AG08395 (cell line): ENCODE measurements around the gene CNOT3.
"Not testable (repeated sequence)": the region's sequence is repeated elsewhere in the genome, so short reads cannot be mapped to it uniquely, and the experiment has no call there.

Experiments
- DNase-seq: peaks from one replicate; pipeline ENCODE4 v3.0.0; 2012; ENCODE audit warnings: mixed read lengths, low spot score

CNOT3 gene

GRCh38 chr19:54191811-54192453 lies 54.4 kb downstream of the CNOT3 start:
- no peak for DNase-seq

- no peak for DNase-seq
Observed at GRCh38 chr19:54193011-54193410, 55.4 kb downstream of the CNOT3 start.

GRCh38 chr19:54194463-54194862 lies 56.9 kb downstream of the CNOT3 start:
- not testable (repeated sequence) for DNase-seq

- DNase-seq: no peak
Observed at GRCh38 chr19:54196536-54196935, 59.0 kb downstream of the CNOT3 start.

GRCh38 chr19:54197121-54197520 lies 59.6 kb downstream of the CNOT3 start:
- no peak for DNase-seq

GRCh38 chr19:54199401-54199800 lies 61.8 kb downstream of the CNOT3 start:
- DNase-seq: no peak

GRCh38 chr19:54201172-54201701 lies 63.7 kb downstream of the CNOT3 start:
- DNase-seq: no peak

GRCh38 chr19:54201980-54202379 lies 64.4 kb downstream of the CNOT3 start:
- no peak for DNase-seq

GRCh38 chr19:54203151-54203611 lies 65.6 kb downstream of the CNOT3 start:
- no peak for DNase-seq

- no peak for DNase-seq
Observed at GRCh38 chr19:54204767-54205468, 67.4 kb downstream of the CNOT3 start.
